NCI-H146 treated with DMSO at 0.1 percent for 48 hours (cell line): Measurements from ENCODE around the gene BCKDHB.
"Not testable (repeated sequence)": the region's sequence is repeated elsewhere in the genome, so short reads cannot be mapped to it uniquely, and the experiment has no call there.

Experiments
- DNase-seq: peaks from one replicate; lab custom pipeline; 2025; ENCODE audit not compliant: unreplicated experiment; lab: John Stamatoyannopoulos, UW

BCKDHB gene

DNA sequence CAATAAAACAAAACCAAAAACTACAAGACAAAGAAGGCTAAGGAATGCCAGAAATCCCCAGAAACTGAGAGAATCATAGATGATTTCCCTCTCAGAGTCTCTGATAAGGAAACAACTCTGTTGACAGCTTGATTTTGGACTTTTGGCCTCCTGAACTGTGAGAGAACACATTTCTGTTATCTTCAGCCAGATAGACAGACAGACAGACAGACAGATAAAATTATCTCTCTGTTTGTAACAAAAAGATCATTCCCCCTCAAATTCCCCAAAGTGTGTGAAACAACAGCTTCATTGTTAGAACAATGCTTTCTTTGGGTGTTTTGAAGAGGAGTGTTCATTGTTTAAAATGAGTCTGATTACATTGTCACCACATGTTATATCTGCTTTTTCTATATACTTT lies 148.2 kb downstream of the BCKDHB start:
- DNase-seq: no peak

DNA sequence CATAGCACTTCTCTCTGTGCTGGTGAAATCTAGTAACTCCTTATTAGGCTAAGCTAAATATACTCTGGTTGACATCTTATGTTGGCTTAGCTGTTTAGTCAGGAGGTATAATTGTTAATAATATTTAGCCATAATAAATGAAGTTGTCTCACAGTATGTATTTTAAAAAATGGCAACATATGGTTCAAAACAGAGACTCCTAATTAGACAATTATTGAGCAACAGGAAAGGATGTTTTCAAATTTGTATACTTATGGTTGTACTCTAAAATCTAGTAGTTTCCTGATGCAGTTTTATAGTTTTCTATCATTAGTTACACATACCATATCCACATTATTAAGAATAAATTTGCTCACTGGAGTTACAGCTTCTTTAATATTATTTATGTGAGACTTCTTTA lies 150.2 kb downstream of the BCKDHB start:
- DNase-seq: no peak

DNA sequence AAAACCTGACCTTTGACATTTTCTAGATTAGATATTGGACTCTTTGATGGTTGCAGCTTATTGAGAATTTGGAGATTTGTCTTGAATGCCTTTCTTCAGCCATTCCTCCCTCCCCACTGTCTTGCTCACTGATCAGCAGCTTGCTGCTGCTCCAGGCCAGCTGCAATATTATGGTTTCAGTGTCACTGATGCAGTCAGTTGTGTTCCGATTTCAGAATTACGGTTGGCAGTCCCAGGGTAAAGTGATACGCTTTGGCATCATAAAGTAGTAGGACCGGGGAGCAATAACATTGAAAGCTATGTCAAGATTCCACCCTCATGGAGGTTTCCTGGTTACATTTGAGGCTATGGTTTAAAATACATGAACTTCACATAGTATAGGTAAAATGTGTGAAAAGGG lies 152.6 kb downstream of the BCKDHB start:
- DNase-seq: no peak

DNA sequence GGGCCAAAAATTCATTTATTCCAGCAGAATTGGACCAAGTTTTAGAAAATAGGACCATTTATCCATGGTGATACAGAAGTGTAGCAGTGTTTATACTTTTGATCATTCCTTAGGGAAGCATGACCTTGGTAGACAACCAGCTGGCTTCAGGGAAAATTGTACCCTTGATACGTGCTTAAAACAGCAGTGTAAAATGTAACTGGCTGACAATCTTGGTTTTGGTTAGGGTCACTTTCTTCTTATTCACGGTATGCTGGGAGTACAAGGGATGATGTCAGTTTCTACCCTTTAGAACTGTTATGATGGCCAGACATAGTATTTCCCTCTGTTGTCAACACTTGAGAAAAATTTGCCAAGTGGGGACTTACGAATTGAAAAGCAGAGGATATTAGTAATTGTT lies 157.1 kb downstream of the BCKDHB start:
- DNase-seq: no peak

DNA sequence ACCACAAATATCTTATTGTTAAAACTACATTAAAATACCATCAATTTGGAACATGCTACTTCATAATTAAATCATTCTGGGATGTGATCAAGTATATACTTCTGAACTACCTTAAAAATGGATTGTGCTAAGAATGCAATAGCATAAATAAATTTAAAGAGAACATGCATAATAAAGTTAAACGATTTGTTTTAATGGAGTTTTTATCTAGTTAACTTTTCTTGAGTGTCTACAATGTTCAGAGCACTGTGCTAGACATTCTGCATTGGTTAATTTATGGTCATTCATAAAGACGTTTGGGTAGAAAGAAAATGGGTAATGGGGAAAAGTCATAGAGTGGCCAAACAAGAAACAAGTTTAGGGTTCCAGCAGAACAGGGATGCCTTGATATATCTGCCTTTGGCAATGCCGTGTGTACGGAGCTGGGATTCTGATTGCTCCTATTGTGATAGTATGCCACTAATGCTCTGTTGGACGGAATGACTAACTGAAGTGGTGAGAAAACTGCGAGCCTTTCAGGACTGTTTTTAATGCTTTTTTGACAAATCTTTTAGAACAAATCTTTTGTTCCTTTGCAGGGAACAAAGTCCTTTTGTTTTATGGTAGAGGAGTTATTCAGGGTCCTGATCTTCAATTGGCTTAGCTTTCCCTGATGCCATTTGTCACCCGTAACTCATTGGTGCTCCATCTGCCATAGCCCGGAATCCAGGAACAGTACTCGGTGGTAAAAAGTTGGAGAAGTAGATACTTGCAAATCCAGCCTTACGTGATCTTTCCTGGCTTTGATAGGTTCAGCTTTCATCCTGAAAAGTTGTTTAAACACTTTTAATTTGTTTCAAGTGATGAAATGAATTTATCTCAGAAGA lies 162.6 kb downstream of the BCKDHB start:
- DNase-seq: no peak

DNA sequence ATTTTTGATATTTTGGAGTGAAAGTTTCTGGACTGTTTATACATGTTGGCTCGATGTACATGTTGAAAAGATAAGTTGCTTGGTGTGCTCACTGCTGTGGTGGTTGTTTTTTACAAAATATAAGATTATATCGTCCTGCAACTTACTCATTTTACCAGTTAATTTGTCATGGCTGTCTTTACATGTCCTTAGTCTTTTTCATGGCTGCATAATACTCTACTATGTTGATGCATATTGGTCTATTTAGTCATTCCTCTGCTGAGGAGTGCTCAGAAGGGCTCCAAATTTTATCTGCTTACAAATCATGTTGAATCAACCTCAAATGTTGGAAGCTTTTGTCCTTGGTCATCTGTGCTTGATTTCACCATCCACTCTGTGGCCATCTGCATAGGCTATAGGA lies 164.6 kb downstream of the BCKDHB start:
- no peak for DNase-seq

DNA sequence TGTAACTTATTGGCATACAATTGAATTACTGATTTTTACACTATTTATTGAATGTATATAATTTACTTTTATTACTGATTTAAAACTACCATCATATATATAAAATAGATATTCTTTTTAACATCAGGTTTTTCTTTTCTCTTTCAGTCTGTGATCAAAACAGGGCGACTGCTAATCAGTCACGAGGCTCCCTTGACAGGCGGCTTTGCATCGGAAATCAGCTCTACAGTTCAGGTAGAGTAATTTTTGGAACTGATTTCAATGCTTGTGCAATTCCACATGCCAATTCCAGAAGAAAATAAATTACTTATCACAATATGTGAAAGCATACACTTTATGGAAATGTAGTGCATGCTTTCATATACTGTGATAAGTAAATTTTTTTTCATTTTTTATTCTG lies 166.5 kb downstream of the BCKDHB start:
- no peak for DNase-seq

DNA sequence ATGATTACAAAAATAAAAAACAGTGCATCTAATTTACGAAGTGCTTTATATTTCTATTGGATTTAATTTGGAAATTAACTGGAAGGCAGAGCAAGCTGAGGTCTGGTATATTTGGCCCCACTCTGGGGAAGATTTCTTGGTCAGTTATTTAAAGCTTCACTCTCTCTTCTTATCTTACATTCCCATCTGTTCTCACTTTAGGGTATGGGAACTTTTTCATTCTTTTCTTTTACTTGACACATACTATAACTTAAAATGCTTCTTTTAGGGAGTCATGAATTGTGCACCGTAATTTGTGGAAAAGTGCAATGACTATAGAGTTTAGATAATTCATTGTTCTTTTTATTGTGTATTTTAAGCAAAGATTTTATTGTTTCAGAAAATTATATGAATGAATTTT lies 170.4 kb downstream of the BCKDHB start:
- no peak for DNase-seq

DNA sequence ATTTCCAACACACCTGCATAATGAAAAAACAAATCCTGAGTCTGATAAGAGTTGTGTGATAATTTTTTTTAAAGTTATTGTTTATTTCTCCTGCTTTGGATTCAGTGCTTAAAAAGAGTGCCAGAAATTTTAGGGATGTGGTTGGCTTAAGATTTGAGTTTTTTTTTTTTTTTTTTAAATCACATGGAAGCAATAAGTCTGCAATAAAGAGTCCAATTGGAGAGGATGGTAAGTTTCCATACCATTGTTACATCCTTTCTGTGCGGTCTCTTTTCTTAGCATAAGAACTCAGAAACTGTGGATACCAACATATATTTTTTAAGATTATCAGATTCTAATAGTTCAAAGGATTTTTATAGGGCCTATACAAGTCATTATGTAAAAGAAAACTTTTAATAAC lies 171.0 kb downstream of the BCKDHB start:
- DNase-seq: no peak

DNA sequence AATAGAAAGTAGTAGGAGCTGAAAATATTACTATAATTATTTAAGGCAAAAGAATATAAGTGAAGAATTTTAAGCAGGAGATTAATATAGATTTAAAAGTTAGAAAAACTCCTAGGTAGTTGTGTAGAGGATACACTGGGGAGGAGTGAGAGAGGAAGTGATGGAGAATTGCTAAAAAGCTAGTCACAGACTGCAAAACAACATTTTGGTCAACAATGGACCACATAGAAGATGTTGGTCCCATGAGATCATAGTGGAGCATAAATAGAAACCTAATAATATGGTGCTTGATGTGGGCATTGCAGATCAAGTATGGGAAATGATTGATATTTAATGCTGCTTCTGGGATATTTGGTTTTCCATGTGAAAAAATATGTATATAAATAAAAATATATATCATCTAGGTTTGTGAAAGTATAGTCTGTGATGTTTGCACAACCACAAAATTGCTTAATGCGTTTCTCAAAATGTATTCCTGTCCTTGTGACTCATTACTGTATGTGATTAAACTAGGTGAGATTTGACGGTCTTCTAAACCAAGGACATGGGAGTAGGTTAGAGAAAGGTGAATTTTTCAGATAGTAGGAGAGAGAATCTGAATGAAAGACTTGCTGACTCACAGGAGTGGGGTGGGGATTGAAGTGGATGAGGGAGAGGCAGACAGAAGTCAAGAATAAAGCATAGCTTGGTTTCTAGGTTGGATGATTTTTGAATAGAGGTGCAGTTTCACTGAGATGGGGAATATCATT lies 174.0 kb downstream of the BCKDHB start:
- no peak for DNase-seq

DNA sequence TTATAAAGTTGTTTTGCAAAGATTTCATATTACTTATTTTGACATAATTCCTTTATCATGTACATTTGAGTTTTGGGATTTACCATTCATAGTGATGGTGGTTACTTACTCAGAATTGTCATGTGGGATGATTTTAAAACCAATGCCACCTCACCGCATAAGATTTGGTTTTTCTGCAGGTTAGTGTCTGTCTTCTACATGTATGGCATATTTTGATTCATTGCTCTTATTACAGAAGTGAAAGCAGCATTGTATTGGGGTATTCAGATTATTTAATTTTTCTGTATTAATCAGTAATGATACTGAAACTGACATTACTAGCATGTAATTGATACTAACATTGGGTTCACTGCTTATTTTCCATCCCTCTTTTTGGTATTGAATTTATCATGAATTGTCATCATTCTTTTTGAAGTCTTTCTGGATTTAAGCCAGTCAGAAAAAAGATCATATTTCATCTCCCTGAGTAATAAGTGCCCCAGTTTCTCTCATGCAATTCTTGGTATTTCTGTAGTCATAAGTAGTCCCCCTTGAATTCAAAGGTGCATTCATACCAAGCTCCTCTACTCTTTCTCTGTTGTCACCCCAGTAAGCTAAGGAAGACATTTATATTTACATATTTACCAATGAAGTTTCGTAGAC lies 176.6 kb downstream of the BCKDHB start:
- DNase-seq: no peak

DNA sequence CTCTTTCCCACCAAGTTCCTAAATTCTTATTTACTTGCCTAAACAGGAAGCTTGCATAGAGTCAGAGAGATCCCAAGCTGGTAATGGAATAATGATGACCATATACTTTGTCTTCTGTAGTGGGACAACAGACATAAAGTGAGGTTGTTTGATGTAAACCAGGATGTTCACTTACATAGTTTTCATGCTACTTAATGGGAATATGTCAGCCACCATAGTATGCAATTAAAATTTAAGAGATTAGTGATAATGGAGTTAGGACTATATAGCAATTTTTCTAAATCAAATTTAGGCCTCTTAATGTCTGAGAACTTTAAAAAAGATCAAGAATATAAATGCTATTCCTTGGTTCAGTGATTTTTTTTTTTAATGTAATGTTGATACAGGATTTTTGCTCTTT lies 180.6 kb downstream of the BCKDHB start:
- DNase-seq: no peak

DNA sequence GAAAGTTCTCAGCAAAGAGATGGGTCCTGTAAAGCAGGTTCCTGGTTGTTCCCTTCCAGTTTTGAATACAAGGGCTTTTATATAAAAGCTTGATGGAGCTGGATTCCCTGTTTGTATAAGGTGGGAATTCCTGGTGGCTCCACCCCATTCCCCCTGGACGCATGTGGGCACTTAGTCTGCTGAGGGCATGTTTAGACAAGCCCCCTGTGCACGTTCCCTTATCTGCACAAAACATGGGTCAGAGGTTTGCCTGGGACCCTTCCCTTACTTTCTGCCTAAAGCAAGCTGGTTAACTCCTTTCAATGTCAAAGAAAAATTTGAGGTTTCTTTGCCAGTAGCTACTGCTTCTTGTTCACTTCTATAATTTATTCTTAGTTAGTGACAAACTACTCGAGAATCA lies 181.1 kb downstream of the BCKDHB start:
- DNase-seq: no peak

DNA sequence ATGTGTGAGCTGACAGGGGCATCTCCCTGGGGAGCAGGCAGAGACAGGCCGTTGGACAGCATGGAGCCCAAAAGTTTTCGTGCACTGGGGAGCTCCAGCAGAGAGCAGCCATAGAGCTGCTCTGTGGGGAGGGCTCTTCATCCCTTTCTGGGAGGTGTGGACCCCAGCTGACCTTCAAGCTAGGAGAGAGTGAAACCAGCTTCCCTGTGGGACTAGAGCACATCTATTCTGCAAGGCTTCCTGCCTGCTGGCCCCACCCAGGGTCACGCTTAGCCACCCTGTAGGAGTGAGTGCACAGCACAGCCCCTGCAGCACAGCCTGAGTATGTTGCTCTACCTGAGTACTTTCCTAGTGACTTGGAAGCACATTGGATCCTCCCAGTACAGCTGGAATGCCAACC lies 183.3 kb downstream of the BCKDHB start:
- no peak for DNase-seq

DNA sequence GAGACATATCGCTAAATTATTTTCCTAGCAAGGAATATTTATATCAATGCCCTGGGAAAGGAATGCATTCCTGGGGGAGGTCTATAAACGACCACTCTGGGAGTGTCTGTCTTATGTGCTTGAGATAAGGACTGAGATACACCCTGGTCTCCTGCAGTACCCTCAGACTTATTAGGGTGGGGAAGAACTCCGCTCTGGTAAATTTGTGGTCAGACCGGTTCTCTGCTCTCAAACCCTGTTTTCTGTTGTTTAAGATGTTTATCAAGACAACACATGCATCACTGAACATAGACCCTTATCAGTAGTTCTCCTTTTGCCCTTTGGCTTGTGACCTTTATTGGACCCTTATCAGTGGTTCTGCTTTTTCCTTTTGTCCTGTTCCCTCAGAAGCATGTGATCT lies 188.1 kb downstream of the BCKDHB start:
- not testable (repeated sequence) for DNase-seq

DNA sequence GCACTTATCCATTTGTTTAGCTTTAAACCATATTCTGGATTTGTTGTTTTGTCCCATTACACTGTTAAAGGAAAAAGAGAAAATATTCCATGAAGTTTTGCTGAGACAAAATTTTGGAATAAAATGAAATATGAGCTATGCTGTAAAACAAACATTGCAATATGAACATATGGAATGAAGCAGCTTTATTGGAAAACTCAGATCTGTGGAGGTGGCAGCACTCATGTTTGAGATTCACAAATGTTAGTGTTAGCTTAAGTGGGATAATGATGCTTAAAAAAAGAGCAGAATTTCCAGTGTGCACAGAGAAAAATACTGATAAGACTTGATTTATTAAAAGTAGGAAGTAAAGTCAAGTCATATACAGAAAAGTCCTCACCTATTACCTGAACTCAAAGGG lies 196.2 kb downstream of the BCKDHB start:
- no peak for DNase-seq

DNA sequence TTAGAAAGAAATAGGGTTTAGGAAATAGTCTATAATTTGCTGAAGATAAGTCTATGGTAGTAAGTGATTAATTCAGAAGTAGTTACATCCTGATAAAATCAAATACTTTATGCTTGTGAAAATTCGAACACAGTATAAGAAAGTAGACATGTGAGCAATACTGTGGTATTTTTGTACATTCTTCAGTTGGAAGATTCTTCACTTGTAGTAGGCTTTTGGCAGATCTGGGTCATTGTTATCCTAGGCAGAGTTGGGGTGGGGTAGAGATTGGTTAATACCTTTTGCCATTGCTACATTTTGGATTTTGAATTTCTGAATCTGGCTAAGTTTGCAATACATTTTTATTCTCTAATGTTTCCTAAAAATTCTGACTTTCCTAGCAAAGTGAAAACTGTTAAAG lies 197.5 kb downstream of the BCKDHB start:
- DNase-seq: no peak

DNA sequence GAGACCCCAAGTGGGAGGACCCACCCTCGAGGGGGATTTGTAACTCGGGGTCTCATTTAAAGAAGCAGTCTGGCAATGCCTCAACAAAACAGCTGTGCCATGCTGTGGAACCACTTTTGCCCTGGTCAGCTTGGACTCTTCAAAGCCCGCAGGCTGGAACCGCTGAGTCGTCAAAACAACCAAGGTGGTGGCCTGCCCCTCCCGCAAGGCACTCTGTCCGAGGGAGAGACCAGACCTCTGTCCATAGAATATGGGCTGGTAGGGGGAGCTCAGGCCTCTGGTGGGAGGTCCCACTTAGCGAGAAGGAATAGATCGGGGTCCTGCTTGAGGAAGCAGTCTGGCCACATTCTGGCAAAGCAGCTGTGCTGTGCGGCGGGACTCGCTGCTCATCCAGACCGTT lies 208.1 kb downstream of the BCKDHB start:
- no peak for DNase-seq

DNA sequence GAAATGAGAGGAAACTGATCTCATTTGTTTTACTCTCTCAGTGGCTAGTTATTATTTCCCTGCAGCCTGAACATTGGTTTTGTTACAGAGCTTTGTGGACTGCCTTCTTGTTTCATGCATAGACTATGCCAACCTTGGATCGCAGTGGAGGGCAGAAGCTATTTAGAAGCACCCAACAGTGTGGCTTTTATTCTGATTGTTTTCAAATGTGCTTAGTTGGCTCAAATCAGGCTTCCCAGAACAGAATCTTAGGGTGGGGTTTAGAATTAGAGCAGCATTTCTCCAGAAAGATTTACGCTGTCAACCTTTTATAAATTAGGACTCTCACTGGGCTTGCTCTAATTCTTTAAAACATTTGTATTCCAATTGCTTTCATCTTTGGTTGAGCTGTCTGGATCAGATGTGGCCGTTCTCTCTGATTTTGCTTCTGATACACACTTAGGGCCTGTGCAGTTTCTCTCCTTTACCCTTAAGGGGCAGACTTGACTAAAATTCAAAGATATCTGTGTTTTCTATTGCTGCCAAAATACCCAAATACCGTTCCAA lies 210.3 kb downstream of the BCKDHB start:
- no peak for DNase-seq

DNA sequence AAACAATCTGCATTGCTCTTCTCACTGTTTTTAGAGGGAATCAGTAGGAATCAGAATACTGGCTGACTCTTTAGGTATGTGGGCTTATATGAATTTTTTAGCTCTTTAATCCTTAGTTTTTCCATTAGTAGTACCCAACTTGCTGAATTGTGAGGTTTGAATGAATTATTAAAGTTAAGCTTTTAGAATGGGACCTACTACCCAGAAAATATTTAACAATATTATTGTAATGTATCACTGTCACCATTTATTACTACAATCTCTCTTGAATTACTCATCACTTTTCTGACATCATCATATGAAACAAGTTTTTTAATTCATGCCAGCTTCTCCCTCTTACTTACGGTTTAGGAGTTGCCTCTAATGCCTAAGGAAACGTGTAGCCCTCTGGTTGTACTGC lies 212.7 kb downstream of the BCKDHB start:
- no peak for DNase-seq

DNA sequence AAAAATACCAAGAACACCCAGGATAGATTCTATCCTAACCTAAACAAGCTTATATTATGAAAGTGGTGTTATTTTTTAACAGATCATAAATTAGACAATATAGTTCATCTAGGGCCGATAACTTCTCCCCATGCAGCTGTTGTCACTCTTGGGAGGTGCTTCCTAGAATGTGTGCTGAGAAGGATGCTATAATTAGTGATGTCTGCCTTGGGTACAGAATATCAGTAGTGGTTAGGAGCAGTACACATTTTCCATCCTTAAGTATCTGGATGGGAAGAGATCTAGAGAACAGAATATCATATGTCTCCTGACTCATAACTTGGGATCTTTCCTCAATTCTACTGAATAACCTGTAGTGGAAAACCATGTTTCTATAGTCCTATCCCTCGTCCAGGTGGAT lies 214.5 kb downstream of the BCKDHB start:
- no peak for DNase-seq

DNA sequence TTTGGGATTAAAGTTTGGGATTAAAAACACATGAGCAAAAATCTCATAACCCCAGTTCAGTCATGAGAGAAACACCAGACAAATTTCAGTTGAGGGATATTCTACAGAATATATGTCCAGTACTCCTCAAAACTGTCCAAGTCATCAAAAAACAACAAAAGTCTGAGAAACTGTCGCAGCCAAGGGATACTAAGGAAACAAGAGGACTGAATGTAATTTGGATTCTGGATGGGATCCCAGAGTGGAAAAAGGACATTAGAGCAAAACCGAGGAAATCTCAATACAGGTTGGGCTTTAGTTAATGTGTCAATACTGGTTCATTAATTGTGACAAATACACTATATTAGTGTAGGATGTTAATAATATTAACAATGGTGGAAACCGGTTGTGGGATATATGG lies 219.3 kb downstream of the BCKDHB start:
- no peak for DNase-seq
